DOHH2 (cell line): ENCODE measurements around the gene IFNAR1.

ENCODE experiments used
- CTCF ChIP-seq: fragments of 200-600 bp; sonication (generic); IDR thresholded peaks from one replicate; pipeline ENCODE4 v1.5.1; 2014; ENCODE audit warnings: antibody characterized with exemption, mild to moderate bottlenecking, low read depth, low read length; ENCODE audit not compliant: poor library complexity, severe bottlenecking
- EZH2phosphoT487 ChIP-seq: fragments of 200-600 bp; sonication (generic); IDR thresholded peaks from 2 replicates; pipeline ENCODE4 v1.6.1; 2017; ENCODE audit warnings: borderline replicate concordance, mild to moderate bottlenecking, antibody characterized with exemption, low read length, moderate library complexity, mixed read lengths

DNA sequence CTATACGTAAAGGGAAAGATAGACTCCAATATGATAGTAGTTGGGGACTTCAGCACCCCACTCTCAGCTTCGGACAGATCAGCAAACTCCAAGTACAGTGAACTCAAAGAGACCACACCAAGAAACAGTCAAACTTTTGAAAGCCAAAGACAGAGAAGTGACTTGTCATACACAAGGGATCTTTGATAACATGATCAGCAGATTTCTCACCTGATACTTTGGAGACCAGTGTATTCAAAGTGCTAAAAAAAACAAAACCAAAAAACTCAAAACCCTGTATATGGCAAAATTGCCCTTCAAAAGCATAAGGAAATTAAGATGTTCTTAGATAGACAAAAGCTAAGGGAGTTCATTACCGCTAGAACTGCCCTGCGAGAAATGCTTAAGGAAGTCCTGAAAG, 9.4 kb downstream of the IFNAR1 start:
- no peak for TF ChIP-seq CTCF
- no peak for TF ChIP-seq EZH2phosphoT487
